MM.1S (cell line): ENCODE results near the gene FXR1.

Source experiments
- DNase-seq: peaks from one replicate; pipeline ENCODE4 v3.0.0-alpha.2; 2015
- H2AFZ ChIP-seq: fragments of 300-600 bp; sonication (generic); 2 replicates; pipeline ENCODE4 v1.6.0; 2016; ENCODE audit warnings: antibody characterized with exemption, low read length
- H3F3A ChIP-seq: fragments of 300-600 bp; sonication (generic); 2 replicates; pipeline ENCODE4 v1.6.1; 2016; ENCODE audit warnings: mild to moderate bottlenecking, antibody characterized with exemption, low read length, moderate library complexity, mixed read lengths; ENCODE audit not compliant: insufficient read depth
- H3K27ac ChIP-seq: fragments of 300-600 bp; sonication (generic); 2 replicates; pipeline ENCODE4 v1.5.1; 2016; ENCODE audit warnings: mild to moderate bottlenecking, low read length
- H3K27me3 ChIP-seq: fragments of 300-600 bp; sonication (generic); replicated peaks from 2 replicates; pipeline ENCODE4 v1.6.0; 2016; ENCODE audit warnings: low read length; ENCODE audit not compliant: insufficient read depth
- H3K36me3 ChIP-seq: fragments of 300-600 bp; sonication (generic); replicated peaks from 2 replicates; pipeline ENCODE4 v1.6.1; 2016; ENCODE audit warnings: mild to moderate bottlenecking, low read length, mixed read lengths; ENCODE audit not compliant: insufficient read depth
- H3K4me1 ChIP-seq: fragments of 300-600 bp; sonication (generic); 2 replicates; pipeline ENCODE4 v1.6.1; 2016; ENCODE audit warnings: low read length, mixed read lengths
- H3K4me2 ChIP-seq: fragments of 300-600 bp; sonication (generic); 2 replicates; pipeline ENCODE4 v1.6.0; 2016; ENCODE audit warnings: low read depth, low read length
- H3K4me3 ChIP-seq: fragments of 300-600 bp; sonication (generic); 2 replicates; pipeline ENCODE4 v1.5.1; 2016; ENCODE audit warnings: low read length, mixed read lengths
- H3K79me2 ChIP-seq: fragments of 300-600 bp; sonication (generic); 2 replicates; pipeline ENCODE4 v1.6.1; 2016; ENCODE audit warnings: mixed run types, low read length, mixed read lengths
- H3K9ac ChIP-seq: fragments of 300-600 bp; sonication (generic); 2 replicates; pipeline ENCODE4 v1.6.1; 2016; ENCODE audit warnings: low read length, mixed read lengths
- H3K9me2 ChIP-seq: fragments of 300-600 bp; sonication (generic); replicated peaks from 2 replicates; pipeline ENCODE4 v1.6.1; 2016; ENCODE audit warnings: mild to moderate bottlenecking, low read length, mixed read lengths; ENCODE audit not compliant: insufficient read depth
- H3K9me3 ChIP-seq: fragments of 300-600 bp; sonication (generic); replicated peaks from 2 replicates; pipeline ENCODE4 v1.6.1; 2016; ENCODE audit warnings: mild to moderate bottlenecking, low read length, mixed read lengths; ENCODE audit not compliant: insufficient read depth
- H4K20me1 ChIP-seq: fragments of 300-600 bp; sonication (generic); 2 replicates; pipeline ENCODE4 v1.6.1; 2016; ENCODE audit warnings: mild to moderate bottlenecking, low read length, moderate library complexity, mixed read lengths; ENCODE audit not compliant: insufficient read depth
- EZH2 ChIP-seq: fragments of 300-600 bp; sonication (generic); optimal IDR thresholded peaks from 2 replicates; pipeline ENCODE3; 2017; ENCODE audit warnings: low read depth, mild to moderate bottlenecking, antibody characterized with exemption, low read length, mixed read lengths
- EZH2phosphoT487 ChIP-seq: fragments of 300-600 bp; sonication (generic); IDR thresholded peaks from 2 replicates; pipeline ENCODE4 v1.6.1; 2018; ENCODE audit warnings: antibody characterized with exemption, low read length
- TF ChIP-seq, protein P1 (sequence below): fragments of 300-600 bp; sonication (generic); IDR thresholded peaks from 2 replicates; pipeline ENCODE4 v1.5.1; 2016; ENCODE audit warnings: antibody characterized with exemption, low read length, mixed read lengths

Gene FXR1

DNA sequence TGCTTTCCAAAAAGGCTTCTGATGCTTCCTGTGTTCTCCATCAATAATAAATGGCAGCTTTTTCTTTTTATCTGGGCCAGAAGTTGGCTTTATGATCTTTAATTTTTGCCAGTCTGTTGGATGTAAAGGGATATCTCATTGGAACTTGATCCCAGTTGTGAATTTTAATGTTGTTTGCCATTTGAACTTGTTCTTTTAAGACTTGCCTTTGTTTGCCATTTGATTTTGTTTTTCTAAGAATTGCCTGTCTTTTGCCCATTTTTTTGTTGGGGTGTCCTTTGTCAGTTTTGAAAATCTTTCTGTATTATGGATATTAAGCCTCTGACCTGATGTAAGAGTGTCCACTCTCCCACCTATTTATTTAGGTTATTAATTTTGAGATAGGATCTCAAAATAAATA lies 9.8 kb downstream of the FXR1 start:
- no peaks in the 10 kb centered on the region for H3K9me2 ChIP-seq
- H3K79me2 ChIP-seq = peaks cover 100% of the 10 kb centered on the region
- no peak for TF ChIP-seq EZH2
- no peak for TF ChIP-seq EZH2phosphoT487
- TF ChIP-seq, protein P1, sequence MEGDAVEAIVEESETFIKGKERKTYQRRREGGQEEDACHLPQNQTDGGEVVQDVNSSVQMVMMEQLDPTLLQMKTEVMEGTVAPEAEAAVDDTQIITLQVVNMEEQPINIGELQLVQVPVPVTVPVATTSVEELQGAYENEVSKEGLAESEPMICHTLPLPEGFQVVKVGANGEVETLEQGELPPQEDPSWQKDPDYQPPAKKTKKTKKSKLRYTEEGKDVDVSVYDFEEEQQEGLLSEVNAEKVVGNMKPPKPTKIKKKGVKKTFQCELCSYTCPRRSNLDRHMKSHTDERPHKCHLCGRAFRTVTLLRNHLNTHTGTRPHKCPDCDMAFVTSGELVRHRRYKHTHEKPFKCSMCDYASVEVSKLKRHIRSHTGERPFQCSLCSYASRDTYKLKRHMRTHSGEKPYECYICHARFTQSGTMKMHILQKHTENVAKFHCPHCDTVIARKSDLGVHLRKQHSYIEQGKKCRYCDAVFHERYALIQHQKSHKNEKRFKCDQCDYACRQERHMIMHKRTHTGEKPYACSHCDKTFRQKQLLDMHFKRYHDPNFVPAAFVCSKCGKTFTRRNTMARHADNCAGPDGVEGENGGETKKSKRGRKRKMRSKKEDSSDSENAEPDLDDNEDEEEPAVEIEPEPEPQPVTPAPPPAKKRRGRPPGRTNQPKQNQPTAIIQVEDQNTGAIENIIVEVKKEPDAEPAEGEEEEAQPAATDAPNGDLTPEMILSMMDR = no peak
- no peak overlapping the region for H3K9ac ChIP-seq
- no peak overlapping the region for H3K4me2 ChIP-seq
- H3K27me3 ChIP-seq = no peaks in the 10 kb centered on the region
- no peaks in the 10 kb centered on the region for H3K9me3 ChIP-seq
- peaks cover 78% of the 10 kb centered on the region for H4K20me1 ChIP-seq
- no peak overlapping the region for H3K27ac ChIP-seq
- H3K4me3 ChIP-seq = no peak overlapping the region
- peaks cover under 1% of the 10 kb centered on the region; the same call in 1 of the 2 replicates for H3K36me3 ChIP-seq
- no peak for DNase-seq
- H3K4me1 ChIP-seq = peaks cover 18% of the 10 kb centered on the region; the same call in 1 of the 2 replicates
- 0 out of 2 replicates have a peak, but pooled peaks cover 8% of the 10 kb centered on the region for H3F3A ChIP-seq
- no peak overlapping the region for H2AFZ ChIP-seq

DNA sequence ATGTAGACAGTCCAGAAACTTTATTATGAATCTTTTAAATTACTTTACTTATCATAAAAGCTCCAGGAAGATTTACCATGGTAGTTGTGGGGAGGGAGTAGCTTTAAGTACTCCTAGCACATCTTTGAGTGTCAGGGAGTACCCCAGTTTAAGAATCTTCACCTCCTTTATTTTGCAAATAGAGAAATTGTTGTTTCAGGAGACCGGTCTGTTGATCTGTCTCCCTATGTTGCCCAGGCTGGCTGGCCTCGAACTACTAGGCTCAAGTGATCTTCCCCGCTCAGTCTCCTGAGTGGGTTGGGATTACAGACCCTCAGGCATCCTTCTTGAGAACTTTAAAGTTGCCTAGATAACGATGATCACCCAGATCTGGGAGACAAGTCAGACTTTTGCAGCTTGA lies 11.1 kb downstream of the FXR1 start:
- no peaks in the 10 kb centered on the region for H3K9me2 ChIP-seq
- H4K20me1 ChIP-seq = peaks cover 84% of the 10 kb centered on the region
- H3K4me1 ChIP-seq = peaks cover 8% of the 10 kb centered on the region; the same call in 1 of the 2 replicates
- TF ChIP-seq EZH2 (no peak), EZH2phosphoT487 (no peak)
- TF ChIP-seq, protein P1 = no peak
- peaks cover 2% of the 10 kb centered on the region; the same call in 1 of the 2 replicates for H3K36me3 ChIP-seq
- peaks cover 100% of the 10 kb centered on the region for H3K79me2 ChIP-seq
- no peak overlapping the region for H3K4me2 ChIP-seq
- no peak overlapping the region for H3K27ac ChIP-seq
- H3K27me3 ChIP-seq = no peaks in the 10 kb centered on the region
- no peak overlapping the region for H3K9ac ChIP-seq
- no peak overlapping the region for H2AFZ ChIP-seq
- H3K4me3 ChIP-seq = no peak overlapping the region
- 0 out of 2 replicates have a peak, but pooled peaks cover 1% of the 10 kb centered on the region for H3F3A ChIP-seq
- no peak for DNase-seq
- H3K9me3 ChIP-seq = no peaks in the 10 kb centered on the region

DNA sequence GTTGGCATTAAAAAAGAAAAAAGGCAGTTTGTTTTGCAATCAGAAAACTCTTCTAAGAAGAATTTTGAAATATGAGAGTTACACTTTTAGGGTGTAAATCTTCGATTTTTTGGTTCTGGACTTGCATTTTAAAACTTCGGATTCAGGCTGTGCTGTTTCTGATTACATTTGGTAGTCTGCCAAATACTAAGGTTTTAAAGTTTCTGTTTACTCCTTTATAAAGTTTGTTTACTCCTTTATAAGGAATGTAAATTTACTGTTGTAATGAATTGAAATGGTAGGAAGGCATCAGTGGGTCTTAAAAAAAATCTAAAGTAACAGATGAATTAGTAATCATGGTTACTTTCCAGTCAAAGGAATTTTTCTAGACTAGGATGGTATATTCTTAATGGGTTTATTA lies 14.1 kb downstream of the FXR1 start:
- H3K79me2 ChIP-seq = peaks cover 100% of the 10 kb centered on the region
- H2AFZ ChIP-seq = no peak overlapping the region
- H3F3A ChIP-seq = no peaks in the 10 kb centered on the region
- no peak overlapping the region for H3K27ac ChIP-seq
- H3K4me2 ChIP-seq = no peak overlapping the region
- H3K36me3 ChIP-seq = peaks cover 2% of the 10 kb centered on the region; the same call in 1 of the 2 replicates
- H3K9me2 ChIP-seq = no peaks in the 10 kb centered on the region
- no peaks in the 10 kb centered on the region for H3K9me3 ChIP-seq
- no peak for TF ChIP-seq EZH2
- TF ChIP-seq, protein P1 = no peak
- no peak for TF ChIP-seq EZH2phosphoT487
- H3K27me3 ChIP-seq = no peaks in the 10 kb centered on the region
- H3K4me1 ChIP-seq = no peaks in the 10 kb centered on the region
- peaks cover 96% of the 10 kb centered on the region for H4K20me1 ChIP-seq
- H3K4me3 ChIP-seq = no peak overlapping the region
- H3K9ac ChIP-seq = no peak overlapping the region
- DNase-seq = no peak
